AG09309 (cell line): Measurements from ENCODE around the gene CHST14.

Source experiments
- DNase-seq: peaks from one replicate; pipeline ENCODE4 v3.0.0-alpha.2; 2010; ENCODE audit warnings: low read depth
- H3K4me3 ChIP-seq: 2 replicates; pipeline ENCODE4 v1.5.1; 2011; ENCODE audit warnings: mild to moderate bottlenecking, low read depth, low read length, moderate library complexity; ENCODE audit not compliant: control insufficient read depth
- TF ChIP-seq, protein P1 (sequence below): IDR thresholded peaks from 2 replicates; pipeline ENCODE4 v1.5.1; 2011; ENCODE audit warnings: mild to moderate bottlenecking, low read depth, low read length, inconsistent platforms; ENCODE audit not compliant: insufficient read depth, control insufficient read depth; ENCODE audit errors: missing control alignments

Gene CHST14

DNA sequence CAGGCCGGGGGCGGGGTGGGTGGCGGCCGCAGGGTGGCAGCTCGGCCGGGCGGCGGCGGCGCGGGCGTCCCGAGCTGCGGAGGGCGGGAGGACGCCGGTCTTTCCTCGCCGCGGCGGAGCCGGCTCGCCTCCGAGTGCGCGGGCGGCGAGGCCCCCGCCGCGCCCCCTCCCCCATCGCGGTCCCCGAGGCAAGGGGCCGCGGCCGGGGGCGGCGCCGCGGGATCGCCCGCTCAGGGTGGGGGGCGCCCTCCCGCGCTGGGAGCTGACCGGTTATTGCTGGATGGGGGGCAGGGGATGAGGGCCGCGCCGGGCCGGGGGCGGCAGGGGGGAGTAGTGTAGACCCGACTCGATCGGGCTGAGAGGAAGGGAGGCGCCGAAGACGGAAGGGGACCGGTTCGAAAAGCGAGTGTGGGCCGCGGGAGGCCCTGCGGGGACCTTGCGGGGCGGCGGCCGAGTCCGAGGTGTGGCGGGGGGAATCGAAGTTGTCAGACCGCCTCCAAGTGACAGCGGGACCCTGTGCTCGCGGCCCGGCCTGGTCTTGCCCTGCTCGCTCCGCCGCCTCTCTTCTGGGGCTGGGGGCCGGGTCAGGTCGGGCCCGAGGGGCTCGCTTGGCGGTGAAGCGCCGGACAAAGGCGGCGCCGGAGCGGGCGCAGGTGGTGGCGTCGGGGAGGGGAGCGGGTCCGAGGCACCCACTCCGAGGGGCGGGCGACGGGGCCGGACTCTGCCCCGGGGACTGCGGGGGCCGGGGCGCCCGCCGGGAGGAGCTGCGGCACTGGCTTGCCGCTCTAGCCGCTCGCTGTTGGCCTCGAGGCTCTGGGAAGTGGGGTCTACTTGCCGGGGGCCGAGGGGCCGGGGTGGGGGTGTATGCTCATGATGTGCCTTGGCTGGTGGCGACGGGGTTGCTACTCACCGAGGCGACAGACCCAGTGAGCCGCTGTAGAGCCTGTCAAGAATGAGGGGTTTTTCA, 28.9 kb upstream of the CHST14 start:
- TF ChIP-seq, protein P1, sequence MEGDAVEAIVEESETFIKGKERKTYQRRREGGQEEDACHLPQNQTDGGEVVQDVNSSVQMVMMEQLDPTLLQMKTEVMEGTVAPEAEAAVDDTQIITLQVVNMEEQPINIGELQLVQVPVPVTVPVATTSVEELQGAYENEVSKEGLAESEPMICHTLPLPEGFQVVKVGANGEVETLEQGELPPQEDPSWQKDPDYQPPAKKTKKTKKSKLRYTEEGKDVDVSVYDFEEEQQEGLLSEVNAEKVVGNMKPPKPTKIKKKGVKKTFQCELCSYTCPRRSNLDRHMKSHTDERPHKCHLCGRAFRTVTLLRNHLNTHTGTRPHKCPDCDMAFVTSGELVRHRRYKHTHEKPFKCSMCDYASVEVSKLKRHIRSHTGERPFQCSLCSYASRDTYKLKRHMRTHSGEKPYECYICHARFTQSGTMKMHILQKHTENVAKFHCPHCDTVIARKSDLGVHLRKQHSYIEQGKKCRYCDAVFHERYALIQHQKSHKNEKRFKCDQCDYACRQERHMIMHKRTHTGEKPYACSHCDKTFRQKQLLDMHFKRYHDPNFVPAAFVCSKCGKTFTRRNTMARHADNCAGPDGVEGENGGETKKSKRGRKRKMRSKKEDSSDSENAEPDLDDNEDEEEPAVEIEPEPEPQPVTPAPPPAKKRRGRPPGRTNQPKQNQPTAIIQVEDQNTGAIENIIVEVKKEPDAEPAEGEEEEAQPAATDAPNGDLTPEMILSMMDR: no peak
- no peak for DNase-seq
- peak overlapping the region; percentile 74 for H3K4me3 ChIP-seq

DNA sequence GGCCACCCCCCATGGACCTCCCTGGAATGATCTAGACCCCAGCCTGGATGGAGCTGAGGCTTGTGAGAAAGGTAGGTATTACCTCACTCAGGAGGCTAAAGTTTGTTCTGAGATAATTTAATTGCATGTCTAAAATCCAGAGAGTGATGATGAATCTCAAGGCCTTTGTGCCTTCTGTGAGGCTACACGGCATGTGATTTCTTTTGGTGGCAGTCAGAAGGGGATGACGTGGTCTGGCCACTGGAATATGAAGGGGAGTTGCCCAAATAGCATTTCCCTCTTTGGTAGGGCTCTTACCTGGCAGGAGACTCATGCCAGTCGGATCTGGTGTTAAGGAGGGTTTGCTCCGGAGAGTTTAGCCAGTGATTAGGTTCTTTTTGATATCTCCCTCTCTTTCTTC, 27.5 kb upstream of the CHST14 start:
- TF ChIP-seq, protein P1: no peak
- DNase-seq: no peak
- H3K4me3 ChIP-seq: no peak overlapping the region

DNA sequence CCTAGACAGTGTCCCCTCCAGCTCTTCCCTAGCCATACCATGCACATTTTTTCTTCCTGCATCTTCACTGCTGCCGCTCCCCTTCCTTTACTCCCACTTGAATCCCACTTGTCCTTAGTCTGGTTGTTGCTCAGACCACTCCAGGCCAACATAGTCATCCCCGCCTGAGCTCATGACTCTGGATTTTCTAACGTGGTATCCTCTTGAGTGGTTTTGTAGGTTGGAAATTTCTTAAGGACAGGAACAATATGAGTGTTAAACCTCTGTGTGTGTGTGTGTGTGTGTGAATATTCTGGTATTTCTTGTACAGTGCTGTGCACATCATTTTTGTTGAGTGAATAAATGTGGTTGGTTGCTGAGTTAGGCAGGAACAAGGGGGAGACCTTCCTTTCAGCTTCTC, 26.9 kb upstream of the CHST14 start:
- H3K4me3 ChIP-seq: no peak overlapping the region
- TF ChIP-seq, protein P1: no peak
- DNase-seq: no peak

DNA sequence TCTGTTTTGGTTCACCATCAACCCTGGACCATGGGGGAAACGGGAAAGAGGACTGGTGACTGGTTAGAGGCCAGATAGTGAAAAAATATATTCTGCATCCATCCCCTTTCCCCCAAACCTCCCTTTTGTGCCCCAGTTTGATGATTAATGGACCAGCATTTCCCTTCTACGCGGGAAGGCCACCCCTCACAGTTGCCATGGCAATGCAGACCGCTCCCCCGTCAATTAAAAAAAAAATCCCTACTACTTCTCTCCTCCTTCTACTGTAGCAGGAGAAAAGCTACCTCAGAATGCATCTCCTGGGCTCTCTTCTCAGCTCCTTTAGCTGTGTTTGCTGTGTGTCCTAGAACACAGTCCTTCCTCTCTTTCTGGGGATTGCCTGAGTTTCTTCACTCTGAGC, 26.0 kb upstream of the CHST14 start:
- H3K4me3 ChIP-seq: no peak overlapping the region
- DNase-seq: no peak
- TF ChIP-seq, protein P1: no peak

DNA sequence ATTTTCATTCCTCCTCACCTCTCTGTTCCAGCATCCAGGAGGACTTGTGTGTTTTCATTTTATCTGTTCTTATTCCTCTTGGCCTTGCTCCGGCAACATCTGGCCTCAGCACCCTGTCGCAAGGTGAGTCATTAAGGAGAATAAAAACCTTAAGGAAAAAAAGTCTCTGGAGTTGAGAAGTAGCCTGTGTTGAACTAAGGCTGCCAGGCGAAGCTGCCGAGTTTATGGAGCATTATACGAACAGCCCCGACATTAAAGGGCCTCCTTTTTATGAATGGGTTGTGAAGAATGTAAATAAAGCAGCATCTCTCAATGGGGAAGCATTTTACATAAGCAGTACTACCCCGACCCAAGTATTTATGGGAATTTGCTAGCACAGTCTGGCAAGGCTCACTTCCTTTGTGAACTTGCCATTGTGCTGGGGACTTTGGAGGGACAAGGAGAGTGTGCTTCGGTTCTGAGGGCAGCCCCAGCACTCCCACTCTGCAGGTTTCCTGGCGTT, 25.3 kb upstream of the CHST14 start:
- no peak overlapping the region for H3K4me3 ChIP-seq
- TF ChIP-seq, protein P1: no peak
- DNase-seq: no peak

DNA sequence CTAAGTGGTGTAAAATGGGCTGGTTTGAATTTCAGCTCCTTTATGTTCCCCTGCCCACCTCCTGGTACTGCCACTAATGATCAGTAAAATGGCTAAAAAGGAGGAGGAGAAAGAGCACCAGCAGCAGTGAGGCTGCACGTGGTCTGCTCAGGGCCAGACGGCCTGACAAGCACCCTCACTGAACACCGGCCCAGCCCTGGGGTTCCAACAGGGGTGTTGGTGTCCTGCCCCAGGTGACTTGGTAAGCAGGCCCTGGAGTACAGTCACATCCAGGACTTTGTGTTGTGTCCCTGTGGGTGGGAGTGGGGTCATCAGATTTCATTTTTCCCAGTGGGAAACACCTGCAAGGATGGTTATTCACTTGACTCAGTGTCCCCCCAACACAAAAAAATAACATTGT, 24.6 kb upstream of the CHST14 start:
- no peak for DNase-seq
- no peak overlapping the region for H3K4me3 ChIP-seq
- TF ChIP-seq, protein P1: no peak
